CD14-positive monocyte (primary cell): Measurements from ENCODE around the gene SDK1. TPM values are rescaled to one million over a fixed set of nuclear protein-coding genes. Genes with fewer than 3 reads are reported as not detected.

Source experiments
- DNase-seq, 3 donors: peaks; one replicate each; pipeline ENCODE4 v3.0.0-alpha.2; 2011 to 2022
- H2AFZ ChIP-seq: 2 replicates; pipeline ENCODE4 v1.6.0; 2012; ENCODE audit warnings: mild to moderate bottlenecking, low read depth, low read length, inconsistent platforms; ENCODE audit not compliant: insufficient read depth, poor library complexity, severe bottlenecking
- H3K27ac ChIP-seq, 2 donors: 1 replicate in 1 of 2; 2 replicates in 1 of 2; pipeline ENCODE4 v1.5.1; 2012 to 2013; ENCODE audit warnings: low read length in 2 of 2, control low read depth in 1 of 2, inconsistent platforms in 1 of 2, low read depth in 1 of 2, mild to moderate bottlenecking in 1 of 2
- H3K27me3 ChIP-seq, 2 donors: one replicate each; pipeline versions ENCODE4 v1.6.0 to v1.6.1; 2011 to 2013; ENCODE audit warnings: low read length in 2 of 2; ENCODE audit not compliant: control insufficient read depth in 2 of 2, insufficient read depth in 2 of 2
- H3K36me3 ChIP-seq, 2 donors: replicated peaks in 1 of 2; 1 replicate in 1 of 2; 2 replicates in 1 of 2; pipeline versions ENCODE4 v1.5.1 to v1.6.1; 2012 to 2013; ENCODE audit warnings: low read length in 2 of 2, control low read depth in 1 of 2, inconsistent platforms in 1 of 2, mild to moderate bottlenecking in 1 of 2; ENCODE audit not compliant: insufficient read depth in 2 of 2, control insufficient read depth in 1 of 2
- H3K4me1 ChIP-seq, 2 donors: 1 replicate in 1 of 2; 2 replicates in 1 of 2; pipeline versions ENCODE4 v1.5.1 to v1.6.1; 2012 to 2013; ENCODE audit warnings: low read length in 2 of 2, control low read depth in 1 of 2, inconsistent platforms in 1 of 2, mild to moderate bottlenecking in 1 of 2, moderate library complexity in 1 of 2; ENCODE audit not compliant: insufficient read depth in 2 of 2, control insufficient read depth in 1 of 2
- H3K4me2 ChIP-seq: replicated peaks from 2 replicates; pipeline ENCODE3; 2012; ENCODE audit warnings: low read length, moderate library complexity, mild to moderate bottlenecking; ENCODE audit not compliant: poor library complexity, severe bottlenecking; ENCODE audit errors: extremely low read depth
- H3K4me3 ChIP-seq, 3 experiments: fragments of 200-600 bp in 1 of 3; sonication (generic) in 1 of 3; replicated peaks in 1 of 3; 1 replicate in 2 of 3; 2 replicates in 1 of 3; pipeline ENCODE4 v1.5.1; 2011 to 2013; ENCODE audit warnings: low read length in 3 of 3, mild to moderate bottlenecking in 3 of 3, control low read depth in 2 of 3, low read depth in 2 of 3, inconsistent platforms in 1 of 3, moderate library complexity in 1 of 3
- H3K79me2 ChIP-seq: 2 replicates; pipeline ENCODE4 v1.6.0; 2012; ENCODE audit warnings: mild to moderate bottlenecking, control low read depth, inconsistent platforms, low read length, moderate library complexity; ENCODE audit not compliant: insufficient read depth
- H3K9ac ChIP-seq: 2 replicates; pipeline ENCODE4 v1.6.0; 2017; ENCODE audit warnings: low read length, mild to moderate bottlenecking; ENCODE audit not compliant: insufficient read depth, poor library complexity, severe bottlenecking
- H3K9me3 ChIP-seq, 2 donors: replicated peaks in 1 of 2; 1 replicate in 1 of 2; 2 replicates in 1 of 2; pipeline versions ENCODE4 v1.5.1 to v1.6.1; 2012 to 2013; ENCODE audit warnings: low read length in 2 of 2, control low read depth in 1 of 2; ENCODE audit not compliant: control insufficient read depth in 1 of 2, insufficient read depth in 1 of 2
- H4K20me1 ChIP-seq: 2 replicates; pipeline ENCODE4 v1.6.0; 2012; ENCODE audit warnings: mild to moderate bottlenecking, low read length, control low read depth, moderate library complexity; ENCODE audit not compliant: insufficient read depth
- H3K27ac Mint-ChIP-seq, 7 donors: one replicate each; pipeline ENCODE4 v1.8.0; 2020; ENCODE audit warnings: mild to moderate bottlenecking in 7 of 7, mixed read lengths in 7 of 7, moderate library complexity in 6 of 7, inconsistent platforms in 2 of 7
- H3K27me3 Mint-ChIP-seq, 3 donors: one replicate each; pipeline ENCODE4 v1.8.0; 2021 to 2022; ENCODE audit warnings: low read depth in 3 of 3, mild to moderate bottlenecking in 3 of 3, mixed read lengths in 3 of 3, moderate library complexity in 3 of 3, inconsistent platforms in 1 of 3
- H3K36me3 Mint-ChIP-seq, 2 donors: one replicate each; pipeline ENCODE4 v1.8.0; 2020; ENCODE audit warnings: mixed read lengths in 2 of 2, inconsistent platforms in 1 of 2, mild to moderate bottlenecking in 1 of 2
- H3K4me1 Mint-ChIP-seq: one replicate; pipeline ENCODE4 v1.8.0; 2020; ENCODE audit warnings: mild to moderate bottlenecking, mixed read lengths
- H3K4me3 Mint-ChIP-seq, 2 donors: one replicate each; pipeline ENCODE4 v1.8.0; 2020; ENCODE audit warnings: mild to moderate bottlenecking in 2 of 2, mixed read lengths in 2 of 2, moderate library complexity in 1 of 2
- H3K9me3 Mint-ChIP-seq, 7 donors: one replicate each; pipeline ENCODE4 v1.8.0; 2020 to 2022; ENCODE audit warnings: mixed read lengths in 7 of 7, mild to moderate bottlenecking in 6 of 7, moderate library complexity in 6 of 7, inconsistent platforms in 2 of 7
- CTCF ChIP-seq: fragments of 200-600 bp; IDR thresholded peaks from one replicate; pipeline ENCODE4 v1.8.0; 2022; ENCODE audit warnings: antibody characterized with exemption, mild to moderate bottlenecking
- WGBS: methylation state at CpG from one replicate; pipeline ENCODE4 v1.1.5; 2013; ENCODE audit warnings: missing lambda C conversion rate; ENCODE audit not compliant: insufficient coverage; 5-methylcytosine and 5-hydroxymethylcytosine counted together
- intact Hi-C, 2 donors: fragments of 100-400 bp; cut with micrococcal nuclease; formaldehyde crosslinking; loops; one replicate each; pipeline versions ENCODE4 v1.15.0 to v1.15.1; 2023
- polyA plus RNA-seq, 3 donors: library from polyadenylated mRNA; depleted of rRNA in 1 of 3; unstranded in 2 of 3; stranded (reverse) in 1 of 3; fragments of 300-500 nt in 2 of 3; fragments of >200 nt in 1 of 3; fragmentation: Illumina TruSeq in 2 of 3; gene quantifications; 1 replicate in 2 of 3; 2 replicates in 1 of 3; pipeline ENCODE4 v1.2.3, GENCODE V29; 2012 to 2021

Gene SDK1
- polyA plus RNA-seq, 3 donors: 0.01 TPM; not detected in 2

- Mint-ChIP-seq H3K4me1 (no peaks in the 10 kb centered on the region), H3K9me3 (peaks cover 4 to 28% (median 8%) of the 10 kb centered on the region in 7 donors), H3K4me3 (no peak overlapping the region), H3K36me3 (no peaks in the 10 kb centered on the region), H3K27ac (no peak overlapping the region), H3K27me3 (peaks cover 0 to 4% (median 2%) of the 10 kb centered on the region in 3 donors)
- no peak overlapping the region for H3K27ac ChIP-seq
- 95% methylated on average over 16 of the region's 16 CpGs for WGBS
- H4K20me1 ChIP-seq: no peaks in the 10 kb centered on the region
- DNase-seq: no peak
- intact Hi-C loops: no loop called here
- H3K79me2 ChIP-seq: no peaks in the 10 kb centered on the region
- no peaks in the 10 kb centered on the region for H3K36me3 ChIP-seq
- H3K4me2 ChIP-seq: no peak overlapping the region
- H2AFZ ChIP-seq: no peak overlapping the region
- H3K27me3 ChIP-seq: no peaks in the 10 kb centered on the region
- peaks cover 4 to 8% of the 10 kb centered on the region in 2 donors for H3K9me3 ChIP-seq
- no peak overlapping the region for H3K4me3 ChIP-seq
- no peak overlapping the region for H3K9ac ChIP-seq
- TF ChIP-seq CTCF: no peak
- H3K4me1 ChIP-seq: no peaks in the 10 kb centered on the region
These were observed 901.9 kb downstream of the SDK1 start for GRCh38 chr7:4202954-4203353.

DNA sequence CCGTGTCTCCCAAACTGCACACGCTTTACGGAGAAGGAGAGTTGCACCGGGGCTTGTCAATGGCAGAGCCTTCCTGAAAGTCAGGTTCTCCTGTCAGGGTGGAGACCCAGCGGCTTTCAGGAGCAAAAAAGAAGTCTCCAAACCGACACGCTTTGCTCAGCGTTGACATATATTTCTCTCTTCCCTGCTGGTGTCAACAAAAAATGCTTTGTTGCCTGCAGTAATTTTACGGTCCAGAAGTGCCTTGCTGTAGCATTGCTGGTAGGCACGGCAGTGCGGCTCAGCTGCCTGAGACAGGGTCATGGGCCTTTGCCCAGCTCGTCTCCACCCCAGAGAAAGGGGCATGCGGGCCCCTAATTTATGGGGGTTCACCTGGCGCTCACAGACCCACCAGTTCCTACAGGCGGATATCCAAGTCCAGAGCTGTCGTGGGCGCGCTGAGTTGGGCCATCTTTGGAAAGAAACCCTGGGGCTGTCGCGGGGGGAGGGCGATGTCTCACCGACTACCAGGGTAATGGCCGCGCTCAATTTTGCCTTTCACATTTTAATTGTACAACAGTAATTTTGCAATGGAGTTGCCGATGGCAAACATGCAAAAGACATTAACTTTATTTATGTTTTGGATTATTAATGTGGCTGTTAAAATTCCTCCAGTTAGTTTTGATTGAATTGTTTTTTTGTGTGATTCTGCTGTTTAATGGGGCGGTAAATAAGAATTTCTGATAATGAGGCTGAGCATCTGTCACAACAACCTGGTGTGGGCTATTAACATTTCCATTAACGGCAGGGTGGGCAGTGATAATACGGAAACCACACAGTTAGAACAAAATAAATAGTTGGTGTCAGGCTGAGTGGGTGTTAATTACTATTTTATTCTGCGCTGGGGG lies 902.8 kb downstream of the SDK1 start:
- no peak overlapping the region for H3K4me3 ChIP-seq
- H2AFZ ChIP-seq: no peak overlapping the region
- H3K4me2 ChIP-seq: no peak overlapping the region
- Mint-ChIP-seq H3K9me3 (peaks cover 4 to 28% (median 8%) of the 10 kb centered on the region in 7 donors), H3K27ac (no peak overlapping the region), H3K36me3 (no peaks in the 10 kb centered on the region), H3K27me3 (peaks cover 0 to 4% (median 2%) of the 10 kb centered on the region in 3 donors), H3K4me3 (no peak overlapping the region), H3K4me1 (no peaks in the 10 kb centered on the region)
- peaks cover 4 to 8% of the 10 kb centered on the region in 2 donors for H3K9me3 ChIP-seq
- no peaks in the 10 kb centered on the region for H3K27me3 ChIP-seq
- TF ChIP-seq CTCF: no peak
- intact Hi-C loops: no loop called here
- H4K20me1 ChIP-seq: no peaks in the 10 kb centered on the region
- no peak for DNase-seq
- no peaks in the 10 kb centered on the region for H3K79me2 ChIP-seq
- WGBS: 92% methylated on average over 19 of the region's 29 CpGs
- H3K36me3 ChIP-seq: no peaks in the 10 kb centered on the region
- H3K27ac ChIP-seq: no peak overlapping the region
- no peak overlapping the region for H3K9ac ChIP-seq
- no peaks in the 10 kb centered on the region for H3K4me1 ChIP-seq
